ENCODE data around the gene LRRC8B.

- TF ChIP-seq CTCF (IDR thresholded peaks at IDR 0.05) = no peak
- no peak for TF ChIP-seq POLR2A (IDR thresholded peaks at IDR 0.05)
- TF ChIP-seq EP300 (IDR thresholded peaks at IDR 0.05) = peak in 1 of 2 donors; percentile 62
Observed at GRCh38 chr1:89547563-89548116, 23.0 kb downstream of the LRRC8B start.
